RWPE1 (cell line): ENCODE measurements around the gene TALDO1.

ENCODE experiments used
- CTCF ChIA-PET: fragments of 350-600 bp; sonication (Branson Sonifier 250); formaldehyde crosslinking; extraction: SDS; loops from one replicate; lab custom pipeline; 2021; lab: Yijun Ruan, JAX
- POLR2A ChIA-PET: fragments of 400-600 bp; formaldehyde crosslinking; extraction: SDS; loops from one replicate; lab custom pipeline; 2020; ENCODE audit warnings: antibody characterized with exemption; ENCODE audit not compliant: low non-redundant PET; lab: Yijun Ruan, JAX
- DNase-seq: peaks from one replicate; pipeline ENCODE4 v3.0.0; 2012; ENCODE audit warnings: low spot score
- H3K27ac ChIP-seq: fragments of 450-650 bp; 2 replicates; pipeline ENCODE4 v1.5.1; 2017
- CTCF ChIP-seq: fragments of 450-650 bp; conservative IDR thresholded peaks from 2 replicates; pipeline ENCODE4 v1.5.1; 2017; ENCODE audit warnings: low read depth, mild to moderate bottlenecking

Gene TALDO1

GRCh38 chr11:800473-800872 is 53.2 kb downstream of the TALDO1 start:
- CTCF ChIA-PET, result no interaction called here
- no peak for DNase-seq
- H3K27ac ChIP-seq, result no peak overlapping the region
- TF ChIP-seq CTCF, result no peak
- POLR2A ChIA-PET, result no interaction called here

GRCh38 chr11:801097-801780 is 54.0 kb downstream of the TALDO1 start:
- no peak overlapping the region for H3K27ac ChIP-seq
- TF ChIP-seq CTCF, result no peak
- CTCF ChIA-PET, result no interaction called here
- DNase-seq, result no peak
- POLR2A ChIA-PET, result no interaction called here

DNA sequence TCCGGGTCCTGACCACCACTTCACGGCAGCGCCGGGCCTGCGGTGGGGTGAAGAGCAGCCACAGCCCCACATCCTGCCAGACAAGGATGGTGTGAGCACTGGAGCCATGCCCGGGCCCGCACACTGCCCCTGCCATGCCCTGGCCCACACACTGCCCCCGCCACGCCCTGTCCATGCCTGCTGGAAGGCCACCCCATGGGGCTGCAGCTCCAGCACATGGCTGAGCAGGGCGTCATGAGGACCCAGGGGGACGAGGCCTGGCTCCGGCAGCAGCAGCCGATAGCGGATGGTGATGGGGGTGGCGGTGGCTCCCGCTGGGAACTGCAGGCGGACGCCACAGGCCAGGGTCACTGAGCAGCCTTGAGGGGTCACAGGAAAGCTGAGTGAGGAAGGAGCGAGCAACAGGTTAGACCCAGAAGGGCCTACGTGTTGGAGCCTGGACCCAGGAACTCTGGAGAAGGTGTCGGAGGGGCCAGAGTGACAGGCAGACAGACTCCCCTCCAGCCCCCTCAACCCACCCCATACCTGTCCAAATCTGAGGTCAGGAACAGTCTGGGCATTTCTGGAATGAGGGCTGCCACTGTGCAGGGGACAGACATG is 54.9 kb downstream of the TALDO1 start:
- ChIA-PET POLR2A (no interaction called here), CTCF (no interaction called here)
- peak overlapping the region; percentile 97 for H3K27ac ChIP-seq
- TF ChIP-seq CTCF, result no peak
- no peak for DNase-seq

DNA sequence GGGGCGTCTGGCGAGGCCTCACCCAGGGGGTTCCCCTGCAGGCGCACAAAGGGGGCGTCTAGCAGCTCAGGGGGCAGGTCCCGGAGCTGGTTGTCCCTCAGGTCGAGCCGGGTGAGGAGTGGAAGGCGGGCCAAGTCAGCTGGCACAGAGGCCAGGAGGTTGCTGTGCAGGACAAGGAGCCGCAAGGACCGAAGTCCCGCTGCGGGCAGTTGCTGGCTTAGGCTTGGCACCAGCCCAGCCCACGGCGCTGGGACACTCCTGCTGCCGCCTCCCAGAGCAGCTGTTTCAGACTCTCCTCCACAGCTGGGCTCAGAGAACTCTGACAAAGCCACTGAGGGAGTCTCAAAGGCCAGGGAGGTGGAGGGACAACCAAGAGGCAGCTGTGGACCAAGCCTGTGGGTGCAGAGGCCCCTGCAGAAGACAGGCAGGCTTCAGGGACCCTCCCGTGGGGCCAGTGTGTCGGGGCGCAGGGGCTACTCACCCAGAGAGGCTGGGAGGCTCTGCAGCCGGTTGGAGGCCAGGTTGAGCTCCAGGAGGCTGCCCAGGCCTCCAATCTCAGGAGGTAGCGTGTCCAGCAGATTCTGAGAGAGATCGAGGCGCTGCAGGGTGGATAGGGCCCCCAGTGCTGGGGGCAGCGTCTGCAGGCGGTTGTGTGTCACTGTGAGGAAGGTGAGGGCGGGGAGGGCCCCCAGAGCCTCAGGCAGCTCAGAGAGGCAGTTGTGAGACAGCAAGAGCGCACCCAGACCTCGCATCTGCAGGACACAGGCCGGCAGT is 55.6 kb downstream of the TALDO1 start:
- H3K27ac ChIP-seq, result peak overlapping the region; percentile 97
- no peak for TF ChIP-seq CTCF
- POLR2A ChIA-PET, result no interaction called here
- CTCF ChIA-PET, result interaction anchor here (0.7 kb wide), 1 partner anchor 57 kb away, joined by 3 read pairs; no protein-coding TSS in a partner anchor
- no peak for DNase-seq

- POLR2A ChIA-PET, result no interaction called here
- H3K27ac ChIP-seq, result peak overlapping the region; percentile 97
- DNase-seq, result no peak
- no peak for TF ChIP-seq CTCF
- CTCF ChIA-PET, result interaction anchor here (0.7 kb wide), 1 partner anchor 57 kb away, joined by 3 read pairs; no protein-coding TSS in a partner anchor
These were observed 56.1 kb downstream of the TALDO1 start for GRCh38 chr11:803467-803742.

DNA sequence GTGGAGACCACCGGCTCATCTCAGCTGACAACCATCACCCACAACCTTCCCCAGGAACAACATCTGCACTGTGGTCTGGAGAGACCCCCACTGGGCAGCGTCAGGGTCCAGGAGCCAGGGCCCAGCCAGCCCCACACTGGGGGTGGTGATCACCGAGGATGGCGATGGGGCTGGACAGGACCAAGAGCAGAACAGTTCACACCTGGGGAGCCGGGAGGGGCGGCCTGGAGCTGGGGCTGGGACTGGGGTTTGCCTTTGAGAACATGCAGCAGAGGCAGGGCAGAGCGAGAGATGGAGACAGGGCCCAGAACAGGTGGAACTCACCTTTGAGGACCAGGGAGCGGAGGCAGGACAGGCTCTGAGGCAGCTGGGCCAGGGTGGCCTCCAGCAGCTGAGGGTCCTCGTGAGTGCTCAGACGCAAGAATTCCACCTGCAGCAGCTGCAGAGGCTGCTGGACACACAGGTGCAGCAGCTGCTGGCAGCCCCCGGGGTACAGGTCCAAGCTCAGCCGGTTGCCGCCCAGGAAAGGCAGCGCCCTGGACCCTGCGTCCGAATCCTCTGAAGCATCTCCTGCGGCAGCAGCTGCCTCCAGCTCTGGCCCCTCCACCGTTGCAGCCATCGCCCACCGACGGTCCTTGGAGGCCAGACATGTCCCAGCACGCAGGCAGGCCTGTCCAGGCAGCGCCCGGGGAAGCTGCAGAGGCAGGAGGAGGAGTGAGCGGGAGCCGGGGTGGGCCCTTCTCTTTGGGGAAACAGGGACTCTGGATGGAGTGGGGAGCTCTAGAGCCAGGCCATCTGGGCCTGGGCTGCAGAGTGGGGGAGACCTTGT is 56.7 kb downstream of the TALDO1 start:
- no peak for TF ChIP-seq CTCF
- DNase-seq, result peak; percentile 72
- H3K27ac ChIP-seq, result peak overlapping the region; percentile 97
- CTCF ChIA-PET, result interaction anchor here (0.7 kb wide), 1 partner anchor 58 kb away, joined by 3 read pairs; no protein-coding TSS in a partner anchor
- POLR2A ChIA-PET, result interaction anchor here (0.5 to 1.1 kb wide), 2 partner anchors 18 to 20 kb away, joined by 3 to 6 read pairs; no protein-coding TSS in a partner anchor
